HG03108 (cell line): ENCODE data around the gene KRT4.
"Not testable (repeated sequence)": the region's sequence is repeated elsewhere in the genome, so short reads cannot be mapped to it uniquely, and the experiment has no call there.

ENCODE experiments used
- ATAC-seq: cut with Tn5 transposase; IDR thresholded peaks from one replicate; pipeline ENCODE4 v1.9.1; 2021; ENCODE audit warnings: moderate library complexity; ENCODE audit not compliant: unreplicated experiment

Gene KRT4

DNA sequence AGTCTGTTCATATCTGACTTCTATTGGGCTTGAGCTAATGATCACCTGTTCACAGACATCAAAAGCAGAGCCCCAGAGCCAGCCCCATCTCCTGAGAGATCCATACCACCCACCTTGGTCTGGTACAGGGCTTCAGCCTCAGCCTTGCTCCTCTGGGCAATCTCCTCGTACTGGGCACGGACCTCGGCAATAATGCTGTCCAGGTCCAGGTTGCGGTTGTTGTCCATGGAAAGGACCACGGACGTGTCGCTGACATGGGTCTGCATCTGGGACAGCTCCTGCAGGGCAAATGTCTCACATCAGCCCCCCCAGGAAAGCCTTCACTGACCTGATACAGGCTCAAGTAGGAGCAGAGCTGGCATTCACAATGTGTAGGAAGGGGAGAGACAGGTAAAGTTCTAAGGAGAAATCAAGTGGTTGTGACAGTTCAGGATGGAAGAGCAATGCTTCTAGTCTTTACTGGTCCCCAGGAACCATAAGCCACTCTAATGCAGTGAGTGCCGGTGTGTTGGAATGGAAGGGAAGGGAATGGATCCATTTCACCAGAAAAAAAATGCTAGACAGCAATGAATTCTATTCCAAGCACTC is 5.2 kb downstream of the KRT4 start:
- no peak for ATAC-seq

DNA sequence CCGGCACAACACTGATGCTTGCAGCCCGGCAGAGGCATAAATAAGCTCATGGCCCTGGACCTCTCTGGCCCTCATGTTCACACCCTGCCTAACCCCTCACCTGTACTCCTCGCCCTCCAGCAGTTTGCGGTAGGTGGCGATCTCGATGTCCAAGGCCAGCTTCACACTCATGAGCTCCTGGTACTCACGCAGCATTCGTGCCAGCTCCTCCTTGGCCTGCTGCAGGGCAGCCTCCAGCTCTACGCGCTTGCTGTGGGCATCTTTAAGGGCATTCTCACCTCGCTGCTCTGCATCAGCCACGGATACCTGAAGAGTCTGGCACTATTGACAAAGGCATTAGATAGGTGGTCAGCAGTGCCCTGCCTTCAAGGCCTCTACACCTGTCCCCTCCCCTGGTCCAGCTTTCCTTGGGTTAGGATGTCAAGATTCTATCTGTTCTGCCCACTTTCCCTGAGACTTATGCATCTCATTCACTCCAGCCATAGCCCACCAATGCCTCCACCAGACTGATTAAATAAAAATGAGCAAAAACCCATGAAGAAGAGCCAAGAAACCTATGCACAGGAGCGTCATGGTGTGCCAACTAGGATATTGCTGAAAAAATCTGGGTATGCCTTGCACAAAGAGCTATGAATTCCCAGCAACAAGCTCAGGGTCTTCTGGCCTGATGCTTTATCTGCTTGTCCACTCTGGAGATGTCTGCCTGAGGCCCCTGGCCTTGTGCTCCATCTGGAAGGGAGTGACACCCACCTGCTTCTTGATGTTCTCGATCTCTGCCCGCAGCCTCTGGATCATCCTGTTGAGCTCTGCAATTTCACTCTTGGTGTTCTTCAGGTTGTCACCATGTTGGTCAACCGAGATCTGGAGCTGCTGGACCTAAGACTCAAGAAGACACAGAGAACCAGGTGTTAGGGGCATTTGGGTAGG is 6.1 kb downstream of the KRT4 start:
- no peak for ATAC-seq

DNA sequence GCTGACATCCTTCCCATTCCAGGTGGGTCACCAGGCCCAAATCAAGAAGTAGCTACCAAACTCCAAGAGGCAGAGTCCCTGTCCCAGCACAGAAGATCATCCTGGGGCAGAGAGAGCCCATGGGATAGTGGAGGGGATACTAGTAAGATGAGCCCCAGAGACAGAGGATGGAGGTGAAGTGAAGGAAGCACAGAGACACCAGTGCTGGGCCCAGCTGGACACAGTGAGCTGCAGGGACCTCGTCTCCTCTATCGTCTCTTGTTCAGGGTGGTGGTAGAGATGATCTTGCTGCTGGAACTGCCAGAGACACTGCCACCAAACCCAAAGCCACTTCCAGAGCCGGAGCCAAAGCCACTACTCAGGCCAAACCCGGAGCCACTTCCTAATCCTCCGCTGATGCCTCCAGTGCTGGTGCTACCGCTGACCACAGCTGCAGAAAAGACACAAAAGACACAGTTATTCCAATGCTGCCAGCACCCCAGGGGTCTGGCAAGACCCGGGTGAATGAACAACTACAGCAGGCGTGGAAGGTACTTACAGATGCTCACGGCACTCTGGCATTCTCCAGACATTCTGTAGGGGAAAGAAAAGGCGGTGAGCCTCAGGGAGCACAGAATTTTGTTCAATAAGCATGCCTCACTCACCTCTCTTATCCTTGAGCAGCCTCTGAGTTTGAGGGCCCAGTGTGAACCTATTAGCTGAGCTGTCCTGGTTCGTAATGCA is 6.9 kb downstream of the KRT4 start:
- ATAC-seq: no peak

DNA sequence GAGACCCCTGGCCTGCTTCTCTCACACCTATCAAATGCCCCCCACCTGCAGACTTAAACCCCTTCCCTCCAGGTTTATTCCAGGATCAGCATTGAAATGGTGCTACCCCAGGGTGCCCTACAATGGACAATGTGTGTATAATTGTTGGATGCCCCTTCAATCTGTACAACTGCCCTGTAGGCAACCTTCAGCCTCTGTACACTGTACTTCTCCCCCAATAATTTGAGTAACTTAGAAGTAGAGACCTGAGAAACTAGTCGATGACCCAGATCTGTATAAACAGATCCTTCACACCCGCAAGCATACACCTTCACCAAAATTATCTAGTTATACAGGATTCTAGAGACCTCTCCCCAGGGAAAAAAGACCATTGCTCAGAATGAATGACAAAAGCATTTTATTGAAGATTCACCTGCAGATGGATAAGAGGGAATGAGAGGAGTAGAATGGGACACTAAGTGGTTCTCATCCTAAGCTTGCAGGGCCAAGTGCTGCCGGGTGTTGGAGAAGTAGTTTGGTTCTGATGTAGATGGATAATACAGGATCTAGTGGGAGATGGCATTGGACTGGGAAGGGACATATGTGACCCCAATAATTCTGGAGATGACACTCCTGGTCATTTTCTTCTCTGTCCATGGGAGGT is 7.6 kb downstream of the KRT4 start:
- no peak for ATAC-seq

DNA sequence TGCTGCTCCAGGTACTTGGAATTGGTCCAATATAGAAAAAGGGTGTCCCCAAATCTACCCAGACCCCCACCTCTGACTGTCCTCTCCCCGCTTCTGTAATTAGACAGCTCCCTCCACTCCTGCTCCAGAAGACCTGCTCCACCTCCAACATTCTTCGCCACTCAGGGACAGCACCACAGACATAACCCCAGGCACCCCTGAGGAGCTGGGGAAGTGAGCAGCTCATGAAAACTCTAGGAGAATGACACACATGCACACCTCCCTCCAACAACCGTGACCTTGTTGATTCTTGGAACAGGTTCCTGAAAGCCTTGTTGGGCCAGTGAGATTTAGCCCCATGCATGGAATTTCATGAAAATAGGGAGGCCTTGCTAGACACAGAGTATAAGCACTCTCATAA is 8.2 kb downstream of the KRT4 start:
- ATAC-seq: no peak

DNA sequence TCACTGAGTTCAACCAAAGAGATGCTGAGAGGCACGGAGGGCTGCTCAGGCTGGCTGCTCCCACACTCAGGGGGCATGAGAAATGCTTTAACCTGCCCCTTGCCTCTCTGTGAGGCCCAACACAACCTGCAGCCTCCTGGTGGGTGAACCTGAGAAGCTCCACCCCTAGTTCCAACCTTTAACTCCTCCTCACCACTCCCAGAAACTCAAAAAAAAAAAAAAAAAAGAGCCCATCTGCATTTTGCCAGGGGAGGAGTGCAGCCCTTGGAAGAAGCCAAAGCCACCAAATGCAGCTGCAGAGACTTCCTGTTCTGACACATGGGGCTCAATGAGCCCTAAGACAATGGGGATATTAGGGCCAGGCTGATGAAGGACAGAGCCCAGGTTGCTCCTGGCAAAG is 8.9 kb downstream of the KRT4 start:
- ATAC-seq: no peak

DNA sequence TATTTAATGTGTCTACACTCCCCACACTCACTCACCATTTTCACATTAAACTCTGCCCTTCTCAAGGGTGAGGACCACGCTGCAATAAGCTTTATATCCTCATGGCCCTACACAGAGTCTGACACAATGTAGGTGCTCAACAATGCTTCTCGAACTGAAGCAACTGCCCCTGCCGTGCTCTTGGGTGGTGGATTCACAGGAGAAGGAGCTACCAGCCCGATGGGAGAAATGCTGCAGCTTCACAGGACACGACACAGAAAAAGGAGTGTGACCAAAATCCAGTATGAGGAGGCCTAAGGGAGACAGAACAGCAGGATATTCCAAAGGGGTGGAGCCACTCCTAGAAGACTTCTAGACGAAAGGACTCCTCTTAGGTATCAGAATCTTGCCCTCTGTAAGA is 11.5 kb downstream of the KRT4 start:
- ATAC-seq: no peak

DNA sequence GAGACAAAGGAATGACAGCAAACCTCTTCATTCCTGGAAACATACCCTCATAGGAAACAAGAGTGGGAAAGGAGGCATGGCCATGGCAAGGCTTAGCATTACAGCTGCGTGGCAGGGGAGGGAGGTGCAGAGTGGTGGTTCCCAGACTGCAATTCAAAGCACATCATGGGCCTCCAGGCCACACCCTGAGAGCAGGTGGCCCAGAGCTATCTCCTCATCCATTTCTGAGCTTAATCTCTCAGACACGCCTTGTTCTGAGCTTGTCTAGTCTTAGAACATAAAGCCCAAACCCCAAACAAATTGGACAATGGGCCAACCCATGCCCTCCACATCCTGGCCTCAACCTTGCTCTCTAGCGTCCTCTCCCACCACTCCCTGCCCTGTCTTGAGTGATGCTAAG is 12.1 kb downstream of the KRT4 start:
- ATAC-seq: no peak

DNA sequence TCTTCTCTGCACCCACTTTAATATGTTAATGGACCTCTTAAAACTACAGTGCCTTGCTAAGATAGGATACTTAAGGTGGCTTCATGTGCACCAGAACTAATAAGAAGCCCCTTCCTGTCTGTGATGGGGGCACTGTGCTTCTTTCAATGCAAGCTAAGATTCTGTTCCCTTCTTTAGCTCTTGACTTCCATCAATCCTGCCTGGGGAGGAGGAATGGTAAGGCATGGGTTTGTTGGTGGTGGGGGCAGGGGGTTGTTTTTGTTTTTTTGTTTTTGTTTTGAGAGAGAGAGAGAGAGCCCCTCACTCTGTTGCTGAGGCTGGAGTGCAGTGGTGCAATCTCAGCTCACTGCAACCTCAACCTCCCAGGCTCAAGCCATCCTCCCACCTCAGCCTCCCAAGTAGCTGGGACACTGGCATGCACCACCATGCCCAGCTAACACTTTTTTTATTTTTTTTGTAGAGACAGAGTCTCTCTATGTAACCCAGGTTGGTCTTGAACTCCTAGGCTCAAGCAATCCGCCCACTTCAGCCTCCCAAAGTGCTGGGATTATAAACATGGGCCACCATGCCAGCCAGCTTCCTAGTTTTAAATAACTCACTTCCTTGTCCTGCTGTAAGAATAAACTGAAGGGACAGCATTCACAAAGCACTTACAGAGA is 13.5 kb downstream of the KRT4 start:
- ATAC-seq: no peak

DNA sequence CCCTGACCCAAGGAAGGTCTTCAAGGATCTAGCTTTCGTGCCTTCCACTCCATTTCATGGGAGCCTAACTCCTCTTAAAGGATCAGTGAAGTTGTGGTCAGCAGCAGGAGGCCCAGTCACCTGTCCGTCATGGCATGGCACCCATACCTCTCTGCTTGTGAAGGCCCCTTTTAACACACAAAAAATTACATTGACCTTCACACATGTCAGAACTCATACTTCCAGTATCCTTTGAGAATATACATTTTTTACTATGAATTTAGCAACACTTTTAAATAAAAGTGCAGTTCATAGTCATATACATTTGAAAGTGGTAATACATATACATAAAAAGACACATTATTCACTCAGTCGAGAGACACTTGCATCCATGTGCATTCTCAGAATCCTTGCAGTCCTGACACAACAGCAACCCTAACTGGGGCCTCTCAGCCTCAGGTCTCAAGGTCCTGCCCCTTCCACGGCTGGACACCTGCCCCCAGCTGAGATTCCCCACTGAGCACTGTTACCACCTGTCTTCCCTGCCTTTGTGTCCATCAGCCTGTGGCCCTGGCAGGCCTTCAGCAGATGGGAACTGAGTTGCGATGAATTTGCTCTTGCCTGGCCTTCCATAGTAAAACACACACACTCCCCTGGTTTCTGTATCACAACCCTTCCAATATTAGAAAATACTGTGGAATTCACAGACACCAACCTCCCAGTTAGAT is 14.3 kb downstream of the KRT4 start:
- ATAC-seq: no peak

DNA sequence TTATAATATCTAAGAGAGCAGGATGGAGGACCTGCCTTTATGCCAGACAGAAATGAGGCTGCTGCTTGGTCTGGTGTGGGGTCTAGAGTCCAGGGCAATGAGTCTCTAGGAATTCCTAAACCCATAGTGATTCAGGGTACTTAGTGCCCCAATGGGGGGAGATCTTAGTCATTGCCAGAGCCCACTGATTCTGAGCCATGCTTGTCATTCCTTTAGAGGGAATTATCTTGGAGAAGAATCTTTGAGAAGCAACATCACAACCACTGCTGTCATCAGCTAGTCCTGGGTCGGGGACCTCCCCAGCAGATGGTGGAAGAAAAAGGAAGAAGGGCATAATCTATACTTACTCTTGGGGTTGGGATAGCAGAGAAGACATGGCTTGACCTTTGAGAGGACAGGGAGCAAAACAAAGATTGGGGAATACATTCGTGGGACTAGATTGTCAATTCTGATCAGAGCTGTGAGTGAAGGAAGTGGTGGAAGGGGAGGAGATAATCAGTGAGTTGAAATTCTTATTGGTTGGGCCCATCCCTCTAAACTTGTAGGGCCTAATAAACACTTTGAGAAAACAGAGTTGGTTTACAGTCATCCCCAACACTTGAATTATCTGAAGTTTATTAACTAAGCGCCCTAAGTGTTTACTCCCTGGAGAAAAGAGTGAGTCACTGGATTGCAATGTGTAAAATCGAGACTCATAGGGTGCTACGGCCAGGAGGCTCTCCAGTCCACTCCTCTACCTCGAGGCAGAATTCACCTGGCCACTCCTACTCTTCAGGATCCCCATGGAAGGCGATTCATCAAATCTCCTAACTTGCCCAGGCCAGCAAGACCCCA is 15.0 kb downstream of the KRT4 start:
- no peak for ATAC-seq

DNA sequence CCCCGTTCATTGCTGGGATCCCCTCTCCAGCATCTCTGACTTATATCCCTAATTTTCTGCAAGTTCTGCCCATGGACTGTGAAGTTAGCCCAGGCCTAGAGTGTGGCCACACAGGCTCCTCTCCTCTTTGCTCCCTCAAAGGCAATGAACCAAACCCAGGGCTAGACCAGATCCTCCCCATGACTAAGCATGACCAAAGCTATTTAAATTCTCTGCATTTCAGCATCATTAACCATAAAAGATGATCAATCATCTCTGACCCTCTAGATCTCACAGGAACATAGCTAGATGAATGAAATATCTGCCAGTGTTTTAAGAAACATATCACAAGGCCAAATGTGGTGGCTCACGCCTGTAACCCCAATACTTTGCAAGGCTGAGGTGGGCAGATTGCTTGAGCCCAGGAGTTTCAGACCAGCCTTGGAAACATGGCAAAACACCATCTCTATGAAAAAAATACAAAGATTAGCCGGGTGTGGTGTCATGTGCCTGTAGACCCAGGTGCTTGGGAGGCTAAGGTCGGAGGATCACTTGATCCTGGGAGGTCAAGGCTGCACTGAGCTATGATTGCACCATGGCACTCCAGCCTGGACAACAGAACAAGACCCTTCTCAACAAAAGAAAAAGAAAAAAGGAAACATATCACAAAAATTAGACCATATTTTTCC is 15.8 kb downstream of the KRT4 start:
- ATAC-seq: no peak

DNA sequence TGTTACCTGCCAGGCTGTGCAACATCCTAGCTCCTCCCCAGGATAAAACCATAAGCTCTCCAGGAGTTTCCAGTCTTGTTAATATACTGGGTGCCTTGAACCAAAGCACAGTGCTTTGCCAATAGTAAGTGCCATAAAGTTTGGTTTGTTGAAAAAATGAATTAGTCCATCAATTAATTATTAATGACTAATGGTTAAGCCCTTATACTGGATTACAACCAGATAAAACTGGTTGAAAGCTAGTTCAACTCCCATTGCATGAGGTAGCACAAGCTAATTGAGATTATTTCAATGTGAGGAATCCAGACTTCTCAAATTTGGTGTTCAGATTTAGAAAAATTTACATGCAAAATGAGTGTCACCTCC is 16.4 kb downstream of the KRT4 start:
- no peak for ATAC-seq

DNA sequence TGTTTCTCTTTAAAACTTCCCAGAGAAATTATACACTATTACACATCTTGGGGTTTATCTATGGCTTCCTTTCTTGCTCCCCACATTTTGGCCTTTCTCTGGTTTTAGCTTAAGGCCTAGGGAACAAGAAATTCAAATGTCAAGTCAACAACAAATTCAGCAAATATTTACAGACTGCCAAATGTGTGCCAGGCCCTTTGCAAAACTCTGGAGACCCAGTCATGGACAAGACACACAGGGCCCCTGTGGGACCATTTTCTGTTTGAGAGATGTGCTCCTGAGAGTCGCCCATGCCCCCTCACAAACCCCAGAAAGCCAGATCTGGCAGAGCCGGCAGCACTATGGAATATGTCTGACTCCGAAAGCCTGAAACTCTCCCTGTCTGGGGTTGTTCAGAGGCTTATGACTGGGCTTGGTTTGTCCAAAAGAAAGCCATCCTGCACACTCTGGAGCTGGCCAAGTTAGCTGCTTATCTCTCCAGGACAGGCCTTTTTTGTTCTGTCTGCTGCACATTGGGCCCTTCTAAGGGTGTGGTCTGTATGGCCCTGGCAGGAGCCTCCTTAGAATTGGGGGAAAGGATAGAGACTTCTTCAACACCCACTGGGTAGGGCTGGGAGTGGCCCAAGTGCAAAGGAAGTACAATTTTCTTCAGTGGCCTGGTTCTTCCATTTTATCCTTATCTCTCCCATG is 16.9 kb downstream of the KRT4 start:
- no peak for ATAC-seq

DNA sequence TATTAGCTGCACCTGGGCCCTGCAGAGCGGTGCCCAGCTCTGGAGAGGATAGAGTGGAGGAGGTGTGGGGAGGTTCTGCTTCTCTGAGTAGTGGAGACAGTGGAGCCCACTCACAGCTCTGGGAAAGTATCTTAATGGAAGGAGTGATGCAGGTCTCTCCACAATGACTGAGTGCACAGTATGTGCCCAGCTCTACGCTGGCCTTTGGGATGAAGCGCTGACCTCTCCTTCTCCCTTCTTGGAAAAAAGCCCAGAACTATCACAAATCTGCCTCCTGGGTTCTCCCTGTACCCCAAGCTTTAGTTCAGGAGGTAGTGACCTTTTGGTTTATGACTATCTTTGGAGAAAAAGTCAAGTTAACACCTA is 17.5 kb downstream of the KRT4 start:
- no peak for ATAC-seq

DNA sequence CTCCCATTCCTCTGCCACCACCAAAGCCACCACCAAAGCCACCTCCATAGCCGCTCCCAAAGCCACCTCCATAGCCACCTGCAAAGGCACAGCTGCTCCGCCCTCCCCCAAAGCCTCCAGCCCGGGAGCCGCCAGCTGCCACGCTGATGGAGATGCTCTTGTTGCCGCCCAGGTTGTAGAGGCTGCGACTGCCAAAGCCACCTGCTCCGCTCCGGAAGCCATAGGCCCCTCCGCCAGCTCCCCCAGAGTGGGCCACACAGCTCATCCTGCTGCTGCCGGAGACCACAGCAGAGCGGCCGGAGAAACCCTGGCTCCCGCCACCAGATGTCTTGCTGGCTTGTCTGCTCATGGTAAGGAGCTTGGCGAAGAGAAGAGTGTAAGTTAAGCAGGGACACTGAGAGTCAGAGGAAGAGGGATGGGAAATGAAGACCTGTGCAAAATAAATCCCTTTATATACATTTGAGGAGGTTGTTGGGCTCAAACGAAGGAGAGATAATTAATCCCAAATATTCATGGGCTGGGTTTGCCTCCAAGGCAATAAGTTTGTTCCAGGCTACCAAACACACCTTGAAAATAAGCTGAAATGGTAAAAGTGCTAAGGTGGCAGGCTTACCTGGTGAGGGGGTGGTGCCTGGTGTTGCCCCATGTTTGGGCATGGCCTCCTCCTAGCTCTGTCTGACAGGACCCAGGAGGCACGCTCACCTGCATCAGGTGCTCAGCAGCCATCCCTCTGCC is 18.1 kb downstream of the KRT4 start, which contains the start of gene KRT3:
Gene KRT3 (minus strand): TSS at position 424 of the 735 bp plus-strand sequence. CDS start 75 bp downstream, at position 349.
- ATAC-seq: no peak

DNA sequence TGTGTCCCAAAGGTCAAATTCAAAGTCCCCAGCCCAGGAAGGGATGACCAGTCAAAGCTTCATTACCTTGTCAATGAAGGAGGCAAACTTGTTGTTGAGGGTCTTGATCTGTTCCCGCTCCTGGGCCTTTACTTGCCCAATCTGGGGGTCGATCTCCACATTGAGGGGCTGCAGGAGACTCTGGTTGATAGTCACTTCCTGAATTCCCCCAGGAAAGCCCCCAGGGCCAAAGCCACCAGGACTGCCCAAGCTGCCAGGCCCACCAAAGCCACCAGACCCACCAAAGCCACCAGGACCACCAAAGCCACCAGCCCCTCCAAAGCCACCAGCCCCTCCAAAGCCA is 18.6 kb downstream of the KRT4 start:
- ATAC-seq: not testable (repeated sequence)
